ENCODE results near the gene NUCB1.
A peak's percentile ranks its signal among the peaks of the same experiment; 100 is the strongest.

NUCB1 gene

GRCh38 chr19:48935864-48936263, 35.8 kb downstream of the NUCB1 start:
- no peak for DNase-seq

- no peak for DNase-seq
Observed at GRCh38 chr19:48938256-48938655, 38.1 kb downstream of the NUCB1 start.

DNA sequence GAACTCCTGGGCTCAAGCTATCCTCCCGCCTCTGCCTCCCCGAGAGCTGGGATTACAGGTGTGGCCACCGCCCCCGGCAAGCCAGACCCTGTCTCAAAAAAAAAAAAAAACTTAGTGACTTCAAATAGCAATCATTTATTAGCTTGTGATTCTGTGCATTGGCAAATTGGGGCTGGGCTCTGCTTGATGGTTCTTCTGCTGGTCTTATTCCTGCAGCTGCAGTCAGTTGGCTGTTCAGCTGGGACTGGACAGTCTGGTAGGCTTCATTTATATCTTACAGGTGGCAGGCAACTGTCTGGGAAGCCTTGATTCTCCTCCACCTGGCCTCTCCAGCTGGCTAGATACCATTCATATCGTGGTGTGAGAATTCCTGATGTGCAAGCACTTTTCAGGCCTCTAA, 40.8 kb downstream of the NUCB1 start:
- DNase-seq: no peak

DNA sequence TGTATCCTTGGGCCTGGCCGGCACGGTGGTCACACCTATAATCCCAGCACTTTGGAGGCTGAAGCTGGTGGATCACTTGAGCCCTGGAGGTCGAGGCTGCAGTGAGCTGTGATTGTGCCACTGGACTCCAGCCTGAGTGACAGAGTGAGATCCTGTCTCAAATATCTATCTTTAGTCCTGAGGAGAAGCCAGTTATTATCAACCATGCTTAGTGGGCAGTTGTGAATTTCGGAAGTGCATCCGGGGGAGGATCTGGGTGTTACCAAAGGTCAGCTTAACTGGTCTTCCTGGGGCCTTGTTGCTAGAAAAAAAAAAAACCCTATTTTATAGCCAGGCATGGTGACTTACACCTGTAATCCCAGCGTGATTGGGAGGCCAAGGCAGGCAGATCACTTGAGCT, 43.0 kb downstream of the NUCB1 start:
- no peak for DNase-seq

DNA sequence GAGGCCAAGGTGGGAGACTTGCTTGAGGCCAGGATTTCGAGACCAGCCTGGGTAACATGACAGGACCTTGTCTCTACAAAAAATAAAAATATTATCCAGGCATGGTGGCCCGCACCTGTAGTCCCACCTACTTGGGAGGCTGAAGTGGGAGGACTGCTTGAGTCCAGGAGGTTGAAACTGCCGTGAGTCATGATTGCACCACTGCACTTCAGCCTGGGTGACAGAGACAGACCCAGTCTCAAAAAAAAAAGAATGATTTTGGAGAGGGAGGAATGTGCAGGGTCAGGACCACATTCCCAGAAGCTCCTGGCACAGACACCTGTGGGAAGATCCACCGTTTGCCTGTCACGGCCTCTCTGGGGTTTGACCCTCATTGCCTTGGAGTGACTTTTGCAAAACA, 45.3 kb downstream of the NUCB1 start:
- DNase-seq: no peak

GRCh38 chr19:48945817-48946216, 45.7 kb downstream of the NUCB1 start:
- DNase-seq: no peak

- no peak for DNase-seq
Observed at GRCh38 chr19:48946463-48947257, 46.5 kb downstream of the NUCB1 start.

DNA sequence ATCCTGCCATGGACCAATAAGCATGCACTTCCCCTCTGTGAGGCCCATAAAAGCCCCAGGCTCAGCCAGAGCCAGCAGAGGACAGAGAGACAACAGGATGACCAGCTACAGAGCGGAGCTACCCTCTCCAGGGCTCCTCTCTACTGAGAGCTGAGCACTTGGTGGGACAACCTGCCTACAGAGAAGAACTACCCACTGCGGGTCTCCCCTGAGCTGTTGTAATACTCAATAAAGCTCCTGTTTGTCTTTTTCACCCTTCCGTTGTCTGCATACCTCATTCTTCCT, 47.1 kb downstream of the NUCB1 start:
- DNase-seq: no peak

DNA sequence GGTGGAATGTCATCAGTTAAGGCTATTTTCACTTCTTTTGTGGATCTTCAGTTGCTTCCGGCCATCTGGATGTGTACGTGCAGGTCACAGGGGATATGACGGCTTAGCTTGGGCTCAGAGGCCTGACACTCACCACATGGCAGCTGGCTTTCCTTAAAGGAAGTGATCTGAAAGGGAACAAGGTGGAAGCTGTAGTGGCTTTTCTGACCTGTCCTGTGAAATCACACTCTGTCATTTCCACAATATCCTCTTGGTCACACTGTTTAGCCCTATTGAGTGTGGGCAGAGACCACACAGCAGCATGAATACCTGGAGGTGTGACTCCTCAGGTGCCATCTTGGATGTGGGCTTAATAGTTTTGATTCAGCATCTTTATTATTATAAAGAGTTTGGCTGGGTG, 50.0 kb downstream of the NUCB1 start:
- no peak for DNase-seq

DNA sequence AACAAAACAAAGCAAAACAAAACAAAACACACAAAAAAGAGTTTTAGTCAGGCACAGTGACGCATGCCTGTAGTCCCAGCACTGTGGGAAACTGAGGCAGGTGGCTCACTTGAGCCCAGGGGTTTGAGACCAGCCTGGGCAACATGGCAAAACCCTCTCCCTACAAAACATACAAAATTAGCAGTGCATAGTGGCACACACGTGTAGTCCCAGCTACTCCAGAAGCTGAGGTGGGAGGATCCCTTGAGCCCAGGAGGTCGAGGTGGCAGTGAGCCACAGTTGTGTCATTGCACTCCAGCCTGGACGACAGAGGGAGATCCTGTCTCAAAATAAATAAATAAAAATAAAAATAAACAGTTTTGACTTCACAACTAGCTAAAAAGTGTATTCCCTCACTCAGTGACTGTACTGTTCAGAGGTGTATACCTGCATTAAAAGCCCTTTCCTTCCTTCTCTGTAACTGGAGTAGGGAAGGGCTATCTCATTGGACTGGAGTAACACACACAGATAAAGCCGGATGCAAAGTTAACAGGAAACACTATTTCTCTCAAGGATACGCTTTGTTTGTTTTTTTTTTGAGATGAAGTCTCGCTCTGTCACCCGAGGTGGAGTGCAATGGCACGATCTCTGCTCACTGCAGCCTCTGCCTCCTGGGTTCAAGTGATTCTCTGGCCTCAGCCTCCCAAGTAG, 50.9 kb downstream of the NUCB1 start:
- DNase-seq: no peak

DNA sequence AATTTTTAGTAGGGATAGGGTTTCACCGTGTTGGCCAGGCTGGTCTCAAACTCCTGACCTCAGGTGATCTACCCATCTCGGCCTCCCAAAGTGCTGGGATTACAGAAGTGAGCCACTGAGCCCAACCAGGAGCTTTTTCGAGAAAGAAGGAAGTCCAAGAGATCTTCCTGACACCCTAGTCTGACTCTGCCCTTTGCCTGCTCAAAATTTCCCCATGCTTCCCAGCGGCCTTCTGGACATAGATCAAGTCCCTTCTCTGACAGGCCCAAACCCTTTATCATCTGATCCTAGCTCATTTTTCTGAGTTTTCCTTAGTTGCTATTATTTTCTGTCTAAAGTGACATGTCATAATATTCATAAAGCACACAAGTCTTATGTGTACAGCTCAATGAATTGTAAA, 53.0 kb downstream of the NUCB1 start:
- DNase-seq: no peak

- no peak for DNase-seq
Observed at GRCh38 chr19:48953990-48954594, 54.0 kb downstream of the NUCB1 start.

GRCh38 chr19:48954595-48955307, 54.6 kb downstream of the NUCB1 start, which contains the start of gene BAX:
Gene BAX (plus strand): TSS chr19:48954875. CDS start chr19:48954929, 54 bp downstream.
- peak; percentile 82 for DNase-seq

DNA sequence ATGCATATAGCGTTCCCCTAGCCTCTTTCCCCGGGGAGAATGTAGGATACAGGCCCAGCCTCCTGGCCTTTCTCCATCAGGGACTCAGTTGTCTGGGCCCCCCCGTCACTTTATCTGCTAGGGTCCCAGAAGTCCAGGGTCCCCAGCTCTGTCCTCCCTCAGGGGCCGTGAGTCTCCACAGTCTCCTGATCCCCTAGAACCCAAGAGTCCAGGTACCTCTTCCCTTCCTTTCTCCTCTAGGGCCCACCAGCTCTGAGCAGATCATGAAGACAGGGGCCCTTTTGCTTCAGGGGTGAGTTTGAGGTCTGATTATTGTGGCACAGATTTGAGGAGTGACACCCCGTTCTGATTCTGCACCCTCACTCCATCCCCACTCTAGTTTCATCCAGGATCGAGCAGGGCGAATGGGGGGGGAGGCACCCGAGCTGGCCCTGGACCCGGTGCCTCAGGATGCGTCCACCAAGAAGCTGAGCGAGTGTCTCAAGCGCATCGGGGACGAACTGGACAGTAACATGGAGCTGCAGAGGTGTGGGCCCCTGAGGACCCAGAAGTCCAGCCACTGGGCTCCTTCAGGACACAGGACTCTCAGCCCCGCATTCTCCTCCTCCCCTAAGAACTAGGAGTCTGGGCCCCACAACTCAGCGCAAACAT, 55.3 kb downstream of the NUCB1 start:
- DNase-seq: no peak

- no peak for DNase-seq
Observed at GRCh38 chr19:48958006-48958405, 57.9 kb downstream of the NUCB1 start.

- DNase-seq: no peak
Observed at GRCh38 chr19:48959341-48960239, 59.5 kb downstream of the NUCB1 start.

- no peak for DNase-seq
Observed at GRCh38 chr19:48961051-48961649, 61.0 kb downstream of the NUCB1 start.

- DNase-seq: no peak
Observed at GRCh38 chr19:48961673-48962028, 61.5 kb downstream of the NUCB1 start.

DNA sequence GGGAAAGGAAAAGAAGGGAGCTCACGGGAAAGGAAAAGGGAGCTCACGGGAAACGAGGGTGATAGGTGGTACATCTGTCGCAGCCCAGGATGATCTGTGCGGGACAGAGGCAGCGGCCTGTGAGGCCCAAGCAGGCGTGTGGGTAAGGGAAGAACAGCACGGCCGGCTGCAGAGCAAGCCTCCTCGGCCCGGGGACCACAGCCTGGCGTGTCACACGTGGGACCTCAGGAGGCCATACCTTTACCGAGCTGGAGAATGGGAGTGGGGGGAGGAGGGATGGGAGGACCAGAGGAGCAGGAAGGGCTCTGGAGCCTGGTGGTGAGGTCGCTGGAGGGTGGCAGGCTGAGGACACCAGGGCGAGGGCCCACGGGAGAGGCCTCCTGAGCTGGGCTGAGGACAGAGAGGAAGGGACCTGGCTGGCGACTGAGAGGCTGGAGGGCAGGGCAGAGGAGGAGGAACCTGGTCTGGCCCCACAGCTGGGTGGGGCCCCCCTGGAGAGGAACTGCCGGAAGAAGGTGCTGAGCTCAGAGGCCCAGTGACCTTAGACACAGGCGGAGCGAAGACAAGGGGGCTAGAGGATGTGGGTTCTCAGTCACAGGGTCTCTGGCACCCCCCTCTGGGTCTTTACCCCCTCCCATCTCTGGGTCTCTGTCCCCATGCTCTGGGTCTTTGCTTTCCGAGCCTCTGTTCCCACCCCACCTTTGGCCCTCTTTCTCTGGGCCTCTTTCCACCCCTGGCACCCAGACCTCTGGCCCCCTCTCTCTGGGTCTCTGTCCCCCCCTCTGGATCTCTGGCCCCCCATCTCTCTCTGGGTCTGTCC, 62.1 kb downstream of the NUCB1 start:
- no peak for DNase-seq

DNA sequence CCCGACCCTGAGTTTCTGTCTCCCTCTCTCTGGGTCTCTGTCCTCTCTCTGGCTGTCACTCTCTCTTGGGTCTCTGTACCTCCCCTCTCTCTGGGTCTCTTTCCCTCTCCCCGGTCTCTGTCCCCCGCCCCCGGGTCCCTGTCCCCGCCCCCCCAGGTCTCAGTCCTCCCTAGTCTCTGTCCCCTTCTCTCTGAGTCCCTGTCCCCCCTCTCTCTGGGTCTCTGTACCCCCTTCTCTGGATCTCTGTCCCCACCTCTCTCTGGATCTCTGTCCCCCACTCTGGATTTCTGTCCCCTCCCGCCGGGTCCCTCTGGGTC, 62.7 kb downstream of the NUCB1 start:
- no peak for DNase-seq

Measured in effector CD4-positive, alpha-beta T cell (primary cell).